NCI-H2171 treated with DMSO at 0.1 percent for 48 hours (cell line): ENCODE results near the gene COX4I2.
"Not testable (repeated sequence)": the region's sequence is repeated elsewhere in the genome, so short reads cannot be mapped to it uniquely, and the experiment has no call there.

Experiments
- DNase-seq: peaks from one replicate; lab custom pipeline; 2025; lab: John Stamatoyannopoulos, UW

Gene COX4I2

GRCh38 chr20:31607640-31608250, 30.0 kb upstream of the COX4I2 start:
- peak; percentile 89 for DNase-seq

GRCh38 chr20:31608251-31608945, 29.3 kb upstream of the COX4I2 start:
- DNase-seq: peak; percentile 99

GRCh38 chr20:31612271-31612640, 25.5 kb upstream of the COX4I2 start:
- not testable (repeated sequence) for DNase-seq

- no peak for DNase-seq
Measured at GRCh38 chr20:31615416-31615815, 22.3 kb upstream of the COX4I2 start.

GRCh38 chr20:31617432-31618104, 20.1 kb upstream of the COX4I2 start:
- no peak for DNase-seq

GRCh38 chr20:31620246-31620645, 17.5 kb upstream of the COX4I2 start:
- no peak for DNase-seq

GRCh38 chr20:31623123-31623505, 14.6 kb upstream of the COX4I2 start:
- DNase-seq: not testable (repeated sequence)

- DNase-seq: not testable (repeated sequence)
Measured at GRCh38 chr20:31626534-31626933, 11.2 kb upstream of the COX4I2 start.

GRCh38 chr20:31628057-31628456, 9.7 kb upstream of the COX4I2 start:
- not testable (repeated sequence) for DNase-seq

GRCh38 chr20:31630187-31630790, 7.4 kb upstream of the COX4I2 start:
- peak; percentile 97 for DNase-seq

- no peak for DNase-seq
Measured at GRCh38 chr20:31632548-31633338, 5.0 kb upstream of the COX4I2 start.

- no peak for DNase-seq
Measured at GRCh38 chr20:31633339-31633914, 4.3 kb upstream of the COX4I2 start.

- peak; percentile 91 for DNase-seq
Measured at GRCh38 chr20:31638317-31638716, 605 bp downstream of the COX4I2 start.

GRCh38 chr20:31638816-31639215, 1.1 kb downstream of the COX4I2 start:
- DNase-seq: no peak

- DNase-seq: no peak
Measured at GRCh38 chr20:31640259-31640658, 2.5 kb downstream of the COX4I2 start.

GRCh38 chr20:31641391-31641790, 3.7 kb downstream of the COX4I2 start:
- no peak for DNase-seq

GRCh38 chr20:31642837-31643236, 5.1 kb downstream of the COX4I2 start:
- no peak for DNase-seq

GRCh38 chr20:31643522-31643921, 5.8 kb downstream of the COX4I2 start:
- no peak for DNase-seq

- DNase-seq: peak; percentile 33
Measured at GRCh38 chr20:31644701-31645100, 7.0 kb downstream of the COX4I2 start.

- DNase-seq: not testable (repeated sequence)
Measured at GRCh38 chr20:31648104-31648503, 10.4 kb downstream of the COX4I2 start.

GRCh38 chr20:31652917-31653396, 15.2 kb downstream of the COX4I2 start:
- DNase-seq: peak; percentile 53
